ENCODE results near the gene NIFK. TPM values are rescaled to one million over a fixed set of nuclear protein-coding genes. Genes with fewer than 3 reads are reported as not detected.
"Not testable (repeated sequence)": the region's sequence is repeated elsewhere in the genome, so short reads cannot be mapped to it uniquely, and the experiment has no call there.

NIFK gene
- total RNA-seq, 2 experiments from 2014 or later = 78.1 to 107 TPM

DNA sequence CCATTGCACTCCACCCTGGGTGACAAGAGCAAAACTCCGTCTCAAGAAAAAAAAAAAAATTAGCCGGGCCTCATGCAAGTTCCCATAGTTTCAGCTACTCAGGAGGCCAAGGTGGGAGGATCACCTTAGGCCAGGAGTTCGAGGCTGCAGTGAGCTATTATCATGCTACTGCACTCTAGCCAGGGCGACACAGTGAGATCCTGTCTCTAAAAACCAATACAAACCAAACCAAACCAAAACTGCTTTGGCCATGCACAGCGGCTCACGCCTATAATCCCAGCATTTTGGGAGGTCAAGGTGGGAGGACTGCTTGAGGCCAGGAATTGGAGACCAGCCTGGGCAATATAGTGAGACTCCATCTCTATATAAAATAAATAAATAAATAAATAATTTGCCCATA lies 19.1 kb downstream of the NIFK start:
- H3K9me2 ChIP-seq (ENCODE audit: insufficient read depth, low read length) = no peaks in the 10 kb centered on the region
- ChIA-PET CTCF (ENCODE audit: unreplicated experiment) (no interaction called here), POLR2A (interaction anchor here (0.6 kb wide), 1 partner anchor 642 kb away, joined by 3 read pairs; no protein-coding TSS in a partner anchor)
- BruUV-seq (replicated peaks) = no TSS peak
- H4K20me1 ChIP-seq (ENCODE audit: insufficient read depth, low read length) = no peaks in the 10 kb centered on the region
- H3K4me3 ChIP-seq (ENCODE audit: low read depth, low read length, poor library complexity, severe bottlenecking) = no peak overlapping the region
- H3K27ac ChIP-seq (ENCODE audit: low read depth, low read length, poor library complexity, severe bottlenecking) = no peak overlapping the region
- no peak overlapping the region for H2AFZ ChIP-seq (ENCODE audit: low read length)
- no peaks in the 10 kb centered on the region for H3K36me3 ChIP-seq (ENCODE audit: insufficient read depth, low read length)
- no peaks in the 10 kb centered on the region for H3K79me2 ChIP-seq (ENCODE audit: insufficient read depth, low read depth, low read length)
- TF ChIP-seq, protein P1, sequence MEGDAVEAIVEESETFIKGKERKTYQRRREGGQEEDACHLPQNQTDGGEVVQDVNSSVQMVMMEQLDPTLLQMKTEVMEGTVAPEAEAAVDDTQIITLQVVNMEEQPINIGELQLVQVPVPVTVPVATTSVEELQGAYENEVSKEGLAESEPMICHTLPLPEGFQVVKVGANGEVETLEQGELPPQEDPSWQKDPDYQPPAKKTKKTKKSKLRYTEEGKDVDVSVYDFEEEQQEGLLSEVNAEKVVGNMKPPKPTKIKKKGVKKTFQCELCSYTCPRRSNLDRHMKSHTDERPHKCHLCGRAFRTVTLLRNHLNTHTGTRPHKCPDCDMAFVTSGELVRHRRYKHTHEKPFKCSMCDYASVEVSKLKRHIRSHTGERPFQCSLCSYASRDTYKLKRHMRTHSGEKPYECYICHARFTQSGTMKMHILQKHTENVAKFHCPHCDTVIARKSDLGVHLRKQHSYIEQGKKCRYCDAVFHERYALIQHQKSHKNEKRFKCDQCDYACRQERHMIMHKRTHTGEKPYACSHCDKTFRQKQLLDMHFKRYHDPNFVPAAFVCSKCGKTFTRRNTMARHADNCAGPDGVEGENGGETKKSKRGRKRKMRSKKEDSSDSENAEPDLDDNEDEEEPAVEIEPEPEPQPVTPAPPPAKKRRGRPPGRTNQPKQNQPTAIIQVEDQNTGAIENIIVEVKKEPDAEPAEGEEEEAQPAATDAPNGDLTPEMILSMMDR (conservative IDR thresholded peaks at IDR 0.05; ENCODE audit: low read length) = no peak
- no peak for TF ChIP-seq EZH2phosphoT487 (IDR thresholded peaks at IDR 0.05; ENCODE audit: borderline replicate concordance, low read depth, low read length)
- no peak overlapping the region for H3K4me2 ChIP-seq (ENCODE audit: low read length)
- no peaks in the 10 kb centered on the region for H3K9me3 ChIP-seq (ENCODE audit: low read length)
- intact Hi-C loops (cut with micrococcal nuclease; ENCODE audit: unreplicated experiment) = no loop called here
- no peak for DNase-seq (ENCODE audit: low spot score)
- H3K4me1 ChIP-seq (ENCODE audit: insufficient read depth, low read length, poor library complexity, severe bottlenecking) = no peaks in the 10 kb centered on the region

DNA sequence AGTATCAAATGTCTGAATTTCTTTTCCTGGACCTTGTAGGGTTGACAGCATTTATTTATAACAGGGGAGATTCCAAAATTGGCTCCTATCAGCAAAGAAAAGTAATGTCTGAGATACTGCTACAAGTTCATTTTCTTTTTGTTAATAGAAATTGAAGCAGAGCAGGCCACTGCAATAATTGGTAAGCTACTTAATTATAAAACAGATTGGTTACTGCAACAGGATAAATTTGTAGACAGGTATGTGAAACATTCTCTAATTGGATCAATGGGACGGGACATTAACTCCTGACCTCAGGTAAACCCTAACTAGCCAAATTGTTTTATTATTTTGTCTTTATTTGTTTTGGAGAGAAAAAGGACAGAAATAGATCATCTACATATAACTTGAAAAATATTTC lies 20.5 kb downstream of the NIFK start:
- H2AFZ ChIP-seq (ENCODE audit: low read length) = no peak overlapping the region
- H3K27ac ChIP-seq (ENCODE audit: low read depth, low read length, poor library complexity, severe bottlenecking) = no peak overlapping the region
- CTCF ChIA-PET (ENCODE audit: unreplicated experiment) = no interaction called here
- H3K79me2 ChIP-seq (ENCODE audit: insufficient read depth, low read depth, low read length) = no peaks in the 10 kb centered on the region
- BruUV-seq (replicated peaks) = no TSS peak
- no peaks in the 10 kb centered on the region for H3K9me2 ChIP-seq (ENCODE audit: insufficient read depth, low read length)
- no peaks in the 10 kb centered on the region for H3K9me3 ChIP-seq (ENCODE audit: low read length)
- POLR2A ChIA-PET = interaction anchor here (0.7 to 1.3 kb wide), 3 partner anchors 178 to 291 kb away, joined by 3 to 5 read pairs (median 3); no protein-coding TSS in a partner anchor
- intact Hi-C loops (cut with micrococcal nuclease; ENCODE audit: unreplicated experiment) = no loop called here
- no peak overlapping the region for H3K4me2 ChIP-seq (ENCODE audit: low read length)
- H4K20me1 ChIP-seq (ENCODE audit: insufficient read depth, low read length) = no peaks in the 10 kb centered on the region
- no peak for DNase-seq (ENCODE audit: low spot score)
- no peaks in the 10 kb centered on the region for H3K36me3 ChIP-seq (ENCODE audit: insufficient read depth, low read length)
- H3K4me1 ChIP-seq (ENCODE audit: insufficient read depth, low read length, poor library complexity, severe bottlenecking) = no peaks in the 10 kb centered on the region
- H3K4me3 ChIP-seq (ENCODE audit: low read depth, low read length, poor library complexity, severe bottlenecking) = no peak overlapping the region
- TF ChIP-seq EZH2phosphoT487 (IDR thresholded peaks at IDR 0.05; ENCODE audit: borderline replicate concordance, low read depth, low read length) = no peak
- TF ChIP-seq, protein P1 (conservative IDR thresholded peaks at IDR 0.05; ENCODE audit: low read length) = no peak

DNA sequence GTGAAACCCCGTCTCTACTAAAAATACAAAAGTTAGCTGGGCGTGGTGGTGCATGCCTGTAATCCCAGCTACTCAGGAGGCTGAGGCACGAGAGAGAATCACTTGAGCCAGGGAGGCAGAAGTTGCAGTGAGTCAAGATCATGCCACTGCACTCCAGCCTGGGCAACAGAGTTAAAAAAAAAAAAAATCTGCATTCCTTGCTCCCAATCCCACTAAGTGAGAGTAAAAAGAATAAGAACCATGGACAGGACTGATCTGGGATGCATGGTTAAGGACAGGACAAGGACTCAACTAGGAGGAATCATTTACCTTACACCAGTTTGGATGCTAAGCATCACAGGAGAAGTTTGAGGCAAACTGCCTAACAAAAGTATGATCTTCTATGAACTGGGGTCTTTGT lies 25.2 kb downstream of the NIFK start:
- H3K4me2 ChIP-seq (ENCODE audit: low read length); H3K4me3 ChIP-seq (ENCODE audit: low read depth, low read length, poor library complexity, severe bottlenecking); intact Hi-C loops (cut with micrococcal nuclease; ENCODE audit: unreplicated experiment); H3K36me3 ChIP-seq (ENCODE audit: insufficient read depth, low read length); H3K79me2 ChIP-seq (ENCODE audit: insufficient read depth, low read depth, low read length); H4K20me1 ChIP-seq (ENCODE audit: insufficient read depth, low read length); H3K4me1 ChIP-seq (ENCODE audit: insufficient read depth, low read length, poor library complexity, severe bottlenecking); DNase-seq (ENCODE audit: low spot score); H3K9me2 ChIP-seq (ENCODE audit: insufficient read depth, low read length); H2AFZ ChIP-seq (ENCODE audit: low read length); H3K27ac ChIP-seq (ENCODE audit: low read depth, low read length, poor library complexity, severe bottlenecking); CTCF ChIA-PET (ENCODE audit: unreplicated experiment); H3K9me3 ChIP-seq (ENCODE audit: low read length); BruUV-seq (replicated peaks): not testable (repeated sequence)
- POLR2A ChIA-PET = interaction anchor here (0.6 kb wide), 1 partner anchor 11 kb away, joined by 3 read pairs; no protein-coding TSS in a partner anchor
